Mammary epithelial cell (primary cell): Measurements from ENCODE around the gene KRTAP2-2.

Experiments used
- EZH2 ChIP-seq: IDR thresholded peaks from 2 replicates; pipeline ENCODE4 v1.6.1; 2012; ENCODE audit warnings: low read length, inconsistent platforms, borderline replicate concordance
- TF ChIP-seq, protein P1 (sequence below), 2 donors: IDR thresholded peaks in 1 of 2; conservative IDR thresholded peaks in 1 of 2; 2 replicates each; pipeline ENCODE4 v1.5.1; 2011 to 2012; ENCODE audit warnings: inconsistent platforms in 2 of 2, low read length in 2 of 2, mild to moderate bottlenecking in 2 of 2, control low read depth in 1 of 2, low read depth in 1 of 2; ENCODE audit not compliant: insufficient read depth in 1 of 2; ENCODE audit errors: extremely low read depth in 1 of 2

DNA sequence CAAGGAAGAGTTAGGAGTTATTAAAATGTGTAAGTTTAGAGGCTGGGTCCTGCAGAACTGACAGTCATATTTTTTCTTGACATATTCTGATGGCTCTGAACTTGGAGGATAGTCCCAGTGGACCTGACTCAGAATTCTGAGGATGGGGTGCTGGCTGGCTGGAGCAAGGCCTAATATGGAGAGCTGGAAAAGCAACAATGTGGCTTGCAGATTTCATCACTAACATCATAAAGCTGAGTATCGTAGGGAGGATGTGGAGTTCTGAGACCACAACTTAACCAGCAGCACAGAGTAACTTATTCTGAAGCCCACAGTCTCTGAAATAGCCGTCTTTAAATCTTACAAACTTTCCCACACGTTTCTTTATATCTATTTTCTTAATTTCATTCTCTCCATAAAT lies 30.3 kb downstream of the KRTAP2-2 start:
- TF ChIP-seq, protein P1, sequence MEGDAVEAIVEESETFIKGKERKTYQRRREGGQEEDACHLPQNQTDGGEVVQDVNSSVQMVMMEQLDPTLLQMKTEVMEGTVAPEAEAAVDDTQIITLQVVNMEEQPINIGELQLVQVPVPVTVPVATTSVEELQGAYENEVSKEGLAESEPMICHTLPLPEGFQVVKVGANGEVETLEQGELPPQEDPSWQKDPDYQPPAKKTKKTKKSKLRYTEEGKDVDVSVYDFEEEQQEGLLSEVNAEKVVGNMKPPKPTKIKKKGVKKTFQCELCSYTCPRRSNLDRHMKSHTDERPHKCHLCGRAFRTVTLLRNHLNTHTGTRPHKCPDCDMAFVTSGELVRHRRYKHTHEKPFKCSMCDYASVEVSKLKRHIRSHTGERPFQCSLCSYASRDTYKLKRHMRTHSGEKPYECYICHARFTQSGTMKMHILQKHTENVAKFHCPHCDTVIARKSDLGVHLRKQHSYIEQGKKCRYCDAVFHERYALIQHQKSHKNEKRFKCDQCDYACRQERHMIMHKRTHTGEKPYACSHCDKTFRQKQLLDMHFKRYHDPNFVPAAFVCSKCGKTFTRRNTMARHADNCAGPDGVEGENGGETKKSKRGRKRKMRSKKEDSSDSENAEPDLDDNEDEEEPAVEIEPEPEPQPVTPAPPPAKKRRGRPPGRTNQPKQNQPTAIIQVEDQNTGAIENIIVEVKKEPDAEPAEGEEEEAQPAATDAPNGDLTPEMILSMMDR (conservative IDR thresholded peaks at IDR 0.05 in 1 of 2, IDR thresholded peaks at IDR 0.05 in 1 of 2; ENCODE audit: extremely low read depth in 1 of 2, insufficient read depth in 1 of 2, low read depth in 1 of 2, low read length in 2 of 2), result no peak
- TF ChIP-seq EZH2, result no peak
